ENCODE data around the gene SLC39A9. TPM values are rescaled to one million over a fixed set of nuclear protein-coding genes. Genes with fewer than 3 reads are reported as not detected.

SLC39A9 gene
- total and polyA plus RNA-seq, 2 experiments from 2014 or later, result 17.7 to 48.1 TPM

DNA sequence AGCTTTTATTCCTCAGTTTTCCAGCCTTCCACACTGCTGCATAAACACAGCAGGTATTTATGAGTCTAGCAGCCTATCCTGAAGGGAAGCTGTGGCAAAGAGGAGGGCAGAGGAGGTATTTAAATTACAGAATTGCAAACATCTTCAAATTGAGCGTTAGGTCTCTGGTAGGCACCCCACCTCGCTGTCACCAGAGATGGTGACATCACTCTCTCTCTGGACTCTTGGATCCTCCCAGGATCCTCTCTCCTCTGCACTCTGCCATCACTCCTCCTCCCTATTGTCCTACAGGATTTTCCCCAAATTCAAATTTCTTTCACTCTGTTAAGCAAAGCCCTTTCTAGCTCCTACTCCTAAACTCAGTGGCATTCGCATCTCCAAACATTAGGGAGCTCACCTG, 92.7 kb downstream of the SLC39A9 start:
- Histone ChIP-seq H3K4me1 (ENCODE audit: insufficient read depth) (no peaks in the 10 kb centered on the region), H4K20me1 (replicated peaks; ENCODE audit: insufficient read depth) (no peaks in the 10 kb centered on the region; the same call in 1 of the 2 replicates), H3K4me3 (no peak overlapping the region), H2AFZ (no peak overlapping the region), H3K9me2 (ENCODE audit: insufficient read depth) (no peaks in the 10 kb centered on the region), H3K79me2 (replicated peaks; ENCODE audit: insufficient read depth) (no peaks in the 10 kb centered on the region), H3K36me3 (ENCODE audit: insufficient read depth) (no peaks in the 10 kb centered on the region), H3F3A (replicated peaks; ENCODE audit: low read depth) (no peaks in the 10 kb centered on the region), H3K27ac (ENCODE audit: low read depth) (no peak overlapping the region), H3K4me2 (no peak overlapping the region), H3K27me3 (ENCODE audit: insufficient read depth) (peaks cover 17% of the 10 kb centered on the region)
- DNase-seq (ENCODE audit: low spot score) (no peak), ATAC-seq (no peak)
- no peak overlapping the region for H3K27ac Mint-ChIP-seq
- peaks cover 10% of the 10 kb centered on the region for H3K4me1 Mint-ChIP-seq
- H3K4me3 Mint-ChIP-seq, result no peak overlapping the region
- H3K36me3 Mint-ChIP-seq (ENCODE audit: low read depth), result no peaks in the 10 kb centered on the region
- no peak for TF ChIP-seq JUNB (IDR thresholded peaks at IDR 0.05; ENCODE audit: unreplicated experiment)
- no peak for TF ChIP-seq ZNF331 (CRISPR knock-in tag; IDR thresholded peaks at IDR 0.05; ENCODE audit: low read depth)
- TF ChIP-seq REST (IDR thresholded peaks at IDR 0.05; ENCODE audit: unreplicated experiment), result no peak
- no peak for TF ChIP-seq ETS1 (IDR thresholded peaks at IDR 0.05)
- TF ChIP-seq EZH2 (IDR thresholded peaks at IDR 0.05; ENCODE audit: low read depth, unreplicated experiment), result no peak
- no peak for TF ChIP-seq EZH2phosphoT487 (IDR thresholded peaks at IDR 0.05; ENCODE audit: unreplicated experiment)
- TF ChIP-seq ZNF462 (CRISPR knock-in tag; IDR thresholded peaks at IDR 0.05), result no peak
- no peak for TF ChIP-seq CTCF (conservative IDR thresholded peaks at IDR 0.05; ENCODE audit: low read depth in 2 of 2)
- TF ChIP-seq NANOG (IDR thresholded peaks at IDR 0.05; ENCODE audit: borderline replicate concordance), result no peak
- TF ChIP-seq POLR2AphosphoS5 (IDR thresholded peaks at IDR 0.05; ENCODE audit: low read depth), result no peak
- TF ChIP-seq STAT1 (IDR thresholded peaks at IDR 0.05; ENCODE audit: unreplicated experiment), result no peak
- TF ChIP-seq ZNF114 (CRISPR knock-in tag; IDR thresholded peaks at IDR 0.05), result no peak
- no peaks in the 10 kb centered on the region for H3K9me3 Mint-ChIP-seq
- peaks cover 14% of the 10 kb centered on the region for H3K27me3 Mint-ChIP-seq (ENCODE audit: insufficient read depth, low read depth, poor library complexity)

Measured in GM23338 (cell line).